ENCODE data around the gene LRRC4C. TPM values are rescaled to one million over a fixed set of nuclear protein-coding genes. Genes with fewer than 3 reads are reported as not detected.

The LRRC4C gene
- total and polyA plus RNA-seq, 7 donors: 0.98 to 5.4 (median 3.0) TPM; not detected in 1

- no peaks in the 10 kb centered on the region for H3K36me3 ChIP-seq
- no peak overlapping the region for H3K27ac ChIP-seq
- TF ChIP-seq POLR2AphosphoS5 (IDR thresholded peaks at IDR 0.05) (no peak), CTCF (IDR thresholded peaks at IDR 0.05) (no peak), EP300 (IDR thresholded peaks at IDR 0.05) (no peak)
- H3K9me3 ChIP-seq: peaks cover 0 to 6% (median 0%) of the 10 kb centered on the region in 4 donors
- no peak overlapping the region for H3K4me3 ChIP-seq
- no peak for DNase-seq
- H3K4me1 ChIP-seq: no peaks in the 10 kb centered on the region
- H3K27me3 ChIP-seq: no peaks in the 10 kb centered on the region
- intact Hi-C loops (cut with DNase I): no loop called here
These were observed 1309.7 kb downstream of the LRRC4C start for GRCh38 chr11:40149721-40150120.

GRCh38 chr11:40140560-40140959 is 1318.9 kb downstream of the LRRC4C start:
- DNase-seq: no peak
- intact Hi-C loops (cut with DNase I): no loop called here
- 91 to 93% methylated on average over 5 of the region's 5 CpGs for WGBS, 2 donors
- no peak overlapping the region for H3K27ac ChIP-seq
- H3K36me3 ChIP-seq: no peaks in the 10 kb centered on the region
- TF ChIP-seq CTCF (IDR thresholded peaks at IDR 0.05) (no peak), POLR2A (IDR thresholded peaks at IDR 0.05) (no peak), POLR2AphosphoS5 (IDR thresholded peaks at IDR 0.05) (no peak), EP300 (IDR thresholded peaks at IDR 0.05) (no peak)
- no peaks in the 10 kb centered on the region for H3K27me3 ChIP-seq
- H3K4me1 ChIP-seq: no peaks in the 10 kb centered on the region
- H3K4me3 ChIP-seq: no peak overlapping the region
- no peaks in the 10 kb centered on the region for H3K9me3 ChIP-seq

- no peaks in the 10 kb centered on the region for H3K27me3 ChIP-seq
- no peak overlapping the region for H3K27ac ChIP-seq
- no peak for TF ChIP-seq EP300 (IDR thresholded peaks at IDR 0.05)
- TF ChIP-seq POLR2AphosphoS5 (IDR thresholded peaks at IDR 0.05): no peak
- no peak for TF ChIP-seq POLR2A (IDR thresholded peaks at IDR 0.05)
- TF ChIP-seq CTCF (IDR thresholded peaks at IDR 0.05): no peak
- H3K9me3 ChIP-seq: no peaks in the 10 kb centered on the region
- H3K36me3 ChIP-seq: no peaks in the 10 kb centered on the region
- intact Hi-C loops (cut with DNase I): no loop called here
- DNase-seq: no peak
- 52 to 66% methylated on average over 2 of the region's 2 CpGs for WGBS, 2 donors
- H3K4me3 ChIP-seq: no peak overlapping the region
- H3K4me1 ChIP-seq: no peaks in the 10 kb centered on the region
These were observed 1319.9 kb downstream of the LRRC4C start for GRCh38 chr11:40139536-40139935.

- no peaks in the 10 kb centered on the region for H3K4me1 ChIP-seq
- WGBS, 2 donors: 77% methylated on average over 3 of the region's 3 CpGs
- H3K27ac ChIP-seq: no peak overlapping the region
- H3K9me3 ChIP-seq: no peaks in the 10 kb centered on the region
- H3K4me3 ChIP-seq: no peak overlapping the region
- no peak for DNase-seq
- no peaks in the 10 kb centered on the region for H3K27me3 ChIP-seq
- intact Hi-C loops (cut with DNase I): no loop called here
- TF ChIP-seq POLR2AphosphoS5 (IDR thresholded peaks at IDR 0.05): no peak
- TF ChIP-seq EP300 (IDR thresholded peaks at IDR 0.05): no peak
- TF ChIP-seq POLR2A (IDR thresholded peaks at IDR 0.05): no peak
- no peak for TF ChIP-seq CTCF (IDR thresholded peaks at IDR 0.05)
- H3K36me3 ChIP-seq: no peaks in the 10 kb centered on the region
These were observed 1320.4 kb downstream of the LRRC4C start for GRCh38 chr11:40139066-40139465.

GRCh38 chr11:40134820-40135570 is 1324.5 kb downstream of the LRRC4C start:
- Histone ChIP-seq H3K4me1 (no peaks in the 10 kb centered on the region), H3K27ac (no peak overlapping the region), H3K4me3 (no peak overlapping the region), H3K36me3 (no peaks in the 10 kb centered on the region), H3K27me3 (no peaks in the 10 kb centered on the region), H3K9me3 (no peaks in the 10 kb centered on the region)
- 30 to 50% methylated on average over 1 of the region's 1 CpG for WGBS, 2 donors
- TF ChIP-seq CTCF (IDR thresholded peaks at IDR 0.05) (no peak), POLR2A (IDR thresholded peaks at IDR 0.05) (no peak), EP300 (IDR thresholded peaks at IDR 0.05) (no peak), POLR2AphosphoS5 (IDR thresholded peaks at IDR 0.05) (no peak)
- intact Hi-C loops (cut with DNase I): loop anchor here (5.0 kb wide), 1 partner anchor 157 kb away; no protein-coding TSS in a partner anchor
- no peak for DNase-seq
